ENCODE results near the gene GPATCH8.

The GPATCH8 gene

GRCh38 chr17:44348988-44349364, 154.2 kb downstream of the GPATCH8 start:
- Histone ChIP-seq H3K27me3 (ENCODE audit: insufficient read depth, low read length, poor library complexity, severe bottlenecking) (no peaks in the 10 kb centered on the region), H3K4me1 (ENCODE audit: insufficient read depth, low read length, poor library complexity, severe bottlenecking) (peaks cover 5% of the 10 kb centered on the region), H3K4me2 (ENCODE audit: low read depth, low read length, poor library complexity, severe bottlenecking) (no peak overlapping the region), H3K9ac (ENCODE audit: low read depth, low read length, poor library complexity, severe bottlenecking) (no peak overlapping the region), H2AFZ (ENCODE audit: low read length) (no peak overlapping the region), H3K9me2 (replicated peaks; ENCODE audit: low read depth, low read length) (no peaks in the 10 kb centered on the region), H3K9me3 (ENCODE audit: insufficient read depth, low read depth, low read length) (no peaks in the 10 kb centered on the region), H3K79me2 (ENCODE audit: insufficient read depth, low read length) (no peaks in the 10 kb centered on the region), H3F3A (ENCODE audit: low read depth) (no peaks in the 10 kb centered on the region), H3K36me3 (ENCODE audit: insufficient read depth, low read length) (no peaks in the 10 kb centered on the region), H4K20me1 (ENCODE audit: insufficient read depth, low read length, poor library complexity, severe bottlenecking) (no peaks in the 10 kb centered on the region), H3K4me3 (ENCODE audit: low read length, poor library complexity, severe bottlenecking) (no peak overlapping the region)
- TF ChIP-seq EZH2phosphoT487 (IDR thresholded peaks at IDR 0.05; ENCODE audit: borderline replicate concordance) (no peak), CTCF (conservative IDR thresholded peaks at IDR 0.05; ENCODE audit: low read length) (no peak)

GRCh38 chr17:44348234-44348987, 154.8 kb downstream of the GPATCH8 start:
- H3K27me3 ChIP-seq (ENCODE audit: insufficient read depth, low read length, poor library complexity, severe bottlenecking), result no peaks in the 10 kb centered on the region
- no peaks in the 10 kb centered on the region for H3K36me3 ChIP-seq (ENCODE audit: insufficient read depth, low read length)
- TF ChIP-seq CTCF (conservative IDR thresholded peaks at IDR 0.05; ENCODE audit: low read length), result no peak
- no peak for TF ChIP-seq EZH2phosphoT487 (IDR thresholded peaks at IDR 0.05; ENCODE audit: borderline replicate concordance)
- H2AFZ ChIP-seq (ENCODE audit: low read length), result no peak overlapping the region
- H3K9me3 ChIP-seq (ENCODE audit: insufficient read depth, low read depth, low read length), result no peaks in the 10 kb centered on the region
- H3K4me1 ChIP-seq (ENCODE audit: insufficient read depth, low read length, poor library complexity, severe bottlenecking), result peaks cover 5% of the 10 kb centered on the region
- no peaks in the 10 kb centered on the region for H3K9me2 ChIP-seq (replicated peaks; ENCODE audit: low read depth, low read length)
- no peak overlapping the region for H3K4me3 ChIP-seq (ENCODE audit: low read length, poor library complexity, severe bottlenecking)
- H3K9ac ChIP-seq (ENCODE audit: low read depth, low read length, poor library complexity, severe bottlenecking), result peak overlapping the region; percentile 20
- no peak overlapping the region for H3K4me2 ChIP-seq (ENCODE audit: low read depth, low read length, poor library complexity, severe bottlenecking)
- H3F3A ChIP-seq (ENCODE audit: low read depth), result no peaks in the 10 kb centered on the region
- H3K79me2 ChIP-seq (ENCODE audit: insufficient read depth, low read length), result no peaks in the 10 kb centered on the region
- H4K20me1 ChIP-seq (ENCODE audit: insufficient read depth, low read length, poor library complexity, severe bottlenecking), result no peaks in the 10 kb centered on the region
